Activated CD8-positive, alpha-beta memory T cell treated with anti-CD3 and anti-CD28 coated beads for 1 hour (primary cell): ENCODE measurements around the gene RAD51B.

Experiments used
- DNase-seq, 2 donors: peaks; one replicate each; pipeline ENCODE4 v3.0.0-alpha.2; 2020; ENCODE audit warnings: low read depth in 1 of 2; ENCODE audit errors: extremely low read depth in 1 of 2

The RAD51B gene

GRCh38 chr14:68551045-68551683 is 731.6 kb downstream of the RAD51B start:
- no peak for DNase-seq

GRCh38 chr14:68552075-68552474 is 732.5 kb downstream of the RAD51B start:
- DNase-seq: no peak

- DNase-seq: no peak
Measured at GRCh38 chr14:68552602-68553001, 733.0 kb downstream of the RAD51B start.

GRCh38 chr14:68553311-68553710 is 733.7 kb downstream of the RAD51B start:
- DNase-seq: no peak

- no peak for DNase-seq
Measured at GRCh38 chr14:68554231-68554630, 734.7 kb downstream of the RAD51B start.

- DNase-seq: no peak
Measured at GRCh38 chr14:68556253-68556652, 736.7 kb downstream of the RAD51B start.

GRCh38 chr14:68557648-68558047 is 738.1 kb downstream of the RAD51B start:
- no peak for DNase-seq

GRCh38 chr14:68558096-68558495 is 738.5 kb downstream of the RAD51B start:
- DNase-seq: no peak

- no peak for DNase-seq
Measured at GRCh38 chr14:68559949-68560348, 740.4 kb downstream of the RAD51B start.

- DNase-seq: no peak
Measured at GRCh38 chr14:68561531-68562007, 742.0 kb downstream of the RAD51B start.

- DNase-seq: no peak
Measured at GRCh38 chr14:68562911-68563250, 743.3 kb downstream of the RAD51B start.

GRCh38 chr14:68563251-68564131 is 743.9 kb downstream of the RAD51B start:
- no peak for DNase-seq

GRCh38 chr14:68564191-68564825 is 744.7 kb downstream of the RAD51B start:
- DNase-seq: no peak

GRCh38 chr14:68564826-68565759 is 745.5 kb downstream of the RAD51B start:
- DNase-seq: no peak

- DNase-seq: no peak
Measured at GRCh38 chr14:68566075-68566474, 746.5 kb downstream of the RAD51B start.

GRCh38 chr14:68568907-68569897 is 749.6 kb downstream of the RAD51B start:
- no peak for DNase-seq

GRCh38 chr14:68569970-68570409 is 750.4 kb downstream of the RAD51B start:
- DNase-seq: no peak

GRCh38 chr14:68571114-68571591 is 751.6 kb downstream of the RAD51B start:
- no peak for DNase-seq

GRCh38 chr14:68571928-68572525 is 752.4 kb downstream of the RAD51B start:
- no peak for DNase-seq
